HepG2 (cell line): ENCODE results near the gene ADAMTS4. TPM values are rescaled to one million over a fixed set of nuclear protein-coding genes. Genes with fewer than 3 reads are reported as not detected.

Experiments
- E2F1 ChIP-seq: sonication (generic); formaldehyde crosslinking; IDR thresholded peaks from 2 replicates; pipeline ENCODE4 v1.5.0; 2020; ENCODE audit warnings: missing genetic modification reagents
- JUND ChIP-seq: sonication (generic); formaldehyde crosslinking; IDR thresholded peaks from 2 replicates; pipeline ENCODE4 v1.8.0; 2022; ENCODE audit warnings: mild to moderate bottlenecking, missing genetic modification reagents
- SOX13 ChIP-seq, 3 experiments: fragments of 450-650 bp in 1 of 3; sonication (generic) in 1 of 3; formaldehyde crosslinking in 1 of 3; IDR thresholded peaks in 2 of 3; conservative IDR thresholded peaks in 1 of 3; 2 replicates each; pipeline versions ENCODE4 v1.5.0 to v1.6.1; 2016 to 2020; ENCODE audit warnings: antibody characterized with exemption in 1 of 3, mild to moderate bottlenecking in 1 of 3, missing compliant biosample characterization in 1 of 3, missing genetic modification reagents in 1 of 3, moderate library complexity in 1 of 3
- ZNF20 ChIP-seq: sonication (generic); formaldehyde crosslinking; IDR thresholded peaks from 2 replicates; pipeline ENCODE4 v1.4.0; 2020; ENCODE audit warnings: mild to moderate bottlenecking, moderate library complexity, missing genetic modification reagents
- ZNF781 ChIP-seq: sonication (generic); formaldehyde crosslinking; IDR thresholded peaks from 2 replicates; pipeline ENCODE4 v1.5.1; 2020; ENCODE audit warnings: borderline replicate concordance, mild to moderate bottlenecking, missing genetic modification reagents; ENCODE audit errors: not compliant biosample characterization
- polyA plus RNA-seq, 8 experiments: library from polyadenylated mRNA; depleted of rRNA in 3 of 8; stranded (reverse) in 7 of 8; unstranded in 1 of 8; fragments of >200 nt; fragmentation: Illumina TruSeq in 4 of 8; extraction: Trizol in 4 of 8; gene quantifications; 2 replicates each; pipeline versions ENCODE4 v1.2.1 to v1.2.3, GENCODE V29; 2011 to 2016; ENCODE audit warnings: low read depth in 4 of 8, missing spikeins in 1 of 8, mixed read lengths in 1 of 8; ENCODE audit not compliant: insufficient read depth in 1 of 8
- total RNA-seq, 5 experiments: library from RNA; depleted of rRNA; stranded (reverse); fragments of >200 nt; fragmentation: Illumina TruSeq; extraction: Trizol; gene quantifications; 2 replicates each; pipeline ENCODE4 v1.2.3, GENCODE V29; 2016; ENCODE audit warnings: low read depth in 1 of 5
- TF ChIP-seq, protein P1 (sequence below): sonication (generic); formaldehyde crosslinking; IDR thresholded peaks from 2 replicates; pipeline ENCODE4; 2020; ENCODE audit warnings: missing genetic modification reagents, mild to moderate bottlenecking, borderline replicate concordance
- TF ChIP-seq, protein P2 (sequence below): sonication (generic); formaldehyde crosslinking; IDR thresholded peaks from 2 replicates; pipeline ENCODE4 v1.9.0; 2021; ENCODE audit warnings: mild to moderate bottlenecking, missing genetic modification reagents

ADAMTS4 gene
- total and polyA plus RNA-seq, 2 of the 13 experiments (the other 11 are each of a cell fraction or from before 2014, with no cell fraction given): 0.51 to 1.7 TPM

GRCh38 chr1:161177112-161177935 lies 21.5 kb downstream of the ADAMTS4 start, which contains the start of gene B4GALT3 (continued):
- TF ChIP-seq, protein P1, sequence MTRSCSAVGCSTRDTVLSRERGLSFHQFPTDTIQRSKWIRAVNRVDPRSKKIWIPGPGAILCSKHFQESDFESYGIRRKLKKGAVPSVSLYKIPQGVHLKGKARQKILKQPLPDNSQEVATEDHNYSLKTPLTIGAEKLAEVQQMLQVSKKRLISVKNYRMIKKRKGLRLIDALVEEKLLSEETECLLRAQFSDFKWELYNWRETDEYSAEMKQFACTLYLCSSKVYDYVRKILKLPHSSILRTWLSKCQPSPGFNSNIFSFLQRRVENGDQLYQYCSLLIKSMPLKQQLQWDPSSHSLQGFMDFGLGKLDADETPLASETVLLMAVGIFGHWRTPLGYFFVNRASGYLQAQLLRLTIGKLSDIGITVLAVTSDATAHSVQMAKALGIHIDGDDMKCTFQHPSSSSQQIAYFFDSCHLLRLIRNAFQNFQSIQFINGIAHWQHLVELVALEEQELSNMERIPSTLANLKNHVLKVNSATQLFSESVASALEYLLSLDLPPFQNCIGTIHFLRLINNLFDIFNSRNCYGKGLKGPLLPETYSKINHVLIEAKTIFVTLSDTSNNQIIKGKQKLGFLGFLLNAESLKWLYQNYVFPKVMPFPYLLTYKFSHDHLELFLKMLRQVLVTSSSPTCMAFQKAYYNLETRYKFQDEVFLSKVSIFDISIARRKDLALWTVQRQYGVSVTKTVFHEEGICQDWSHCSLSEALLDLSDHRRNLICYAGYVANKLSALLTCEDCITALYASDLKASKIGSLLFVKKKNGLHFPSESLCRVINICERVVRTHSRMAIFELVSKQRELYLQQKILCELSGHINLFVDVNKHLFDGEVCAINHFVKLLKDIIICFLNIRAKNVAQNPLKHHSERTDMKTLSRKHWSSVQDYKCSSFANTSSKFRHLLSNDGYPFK: peak; percentile 72; the same call in 1 of the 2 replicates
- peak; percentile 52; the same call in 1 of the 2 replicates for TF ChIP-seq JUND
- 0 out of 2 replicates have a peak, but pooled peaks have one; percentile 31 for TF ChIP-seq E2F1 (CRISPR knock-in tag)
- peak; percentile 68 for TF ChIP-seq ZNF781 (CRISPR knock-in tag)
- TF ChIP-seq ZNF20 (CRISPR knock-in tag): no peak
- TF ChIP-seq SOX13 (IDR thresholded peaks at IDR 0.05): peak; percentile 12; the same call in 1 of the 2 replicates
- peak in 1 of 2 experiments; percentile 35; a peak in 2 of 4 replicates for TF ChIP-seq SOX13 (CRISPR knock-in tag; conservative IDR thresholded peaks at IDR 0.05 in 1 of 2, IDR thresholded peaks at IDR 0.05 in 1 of 2)
- TF ChIP-seq, protein P2, sequence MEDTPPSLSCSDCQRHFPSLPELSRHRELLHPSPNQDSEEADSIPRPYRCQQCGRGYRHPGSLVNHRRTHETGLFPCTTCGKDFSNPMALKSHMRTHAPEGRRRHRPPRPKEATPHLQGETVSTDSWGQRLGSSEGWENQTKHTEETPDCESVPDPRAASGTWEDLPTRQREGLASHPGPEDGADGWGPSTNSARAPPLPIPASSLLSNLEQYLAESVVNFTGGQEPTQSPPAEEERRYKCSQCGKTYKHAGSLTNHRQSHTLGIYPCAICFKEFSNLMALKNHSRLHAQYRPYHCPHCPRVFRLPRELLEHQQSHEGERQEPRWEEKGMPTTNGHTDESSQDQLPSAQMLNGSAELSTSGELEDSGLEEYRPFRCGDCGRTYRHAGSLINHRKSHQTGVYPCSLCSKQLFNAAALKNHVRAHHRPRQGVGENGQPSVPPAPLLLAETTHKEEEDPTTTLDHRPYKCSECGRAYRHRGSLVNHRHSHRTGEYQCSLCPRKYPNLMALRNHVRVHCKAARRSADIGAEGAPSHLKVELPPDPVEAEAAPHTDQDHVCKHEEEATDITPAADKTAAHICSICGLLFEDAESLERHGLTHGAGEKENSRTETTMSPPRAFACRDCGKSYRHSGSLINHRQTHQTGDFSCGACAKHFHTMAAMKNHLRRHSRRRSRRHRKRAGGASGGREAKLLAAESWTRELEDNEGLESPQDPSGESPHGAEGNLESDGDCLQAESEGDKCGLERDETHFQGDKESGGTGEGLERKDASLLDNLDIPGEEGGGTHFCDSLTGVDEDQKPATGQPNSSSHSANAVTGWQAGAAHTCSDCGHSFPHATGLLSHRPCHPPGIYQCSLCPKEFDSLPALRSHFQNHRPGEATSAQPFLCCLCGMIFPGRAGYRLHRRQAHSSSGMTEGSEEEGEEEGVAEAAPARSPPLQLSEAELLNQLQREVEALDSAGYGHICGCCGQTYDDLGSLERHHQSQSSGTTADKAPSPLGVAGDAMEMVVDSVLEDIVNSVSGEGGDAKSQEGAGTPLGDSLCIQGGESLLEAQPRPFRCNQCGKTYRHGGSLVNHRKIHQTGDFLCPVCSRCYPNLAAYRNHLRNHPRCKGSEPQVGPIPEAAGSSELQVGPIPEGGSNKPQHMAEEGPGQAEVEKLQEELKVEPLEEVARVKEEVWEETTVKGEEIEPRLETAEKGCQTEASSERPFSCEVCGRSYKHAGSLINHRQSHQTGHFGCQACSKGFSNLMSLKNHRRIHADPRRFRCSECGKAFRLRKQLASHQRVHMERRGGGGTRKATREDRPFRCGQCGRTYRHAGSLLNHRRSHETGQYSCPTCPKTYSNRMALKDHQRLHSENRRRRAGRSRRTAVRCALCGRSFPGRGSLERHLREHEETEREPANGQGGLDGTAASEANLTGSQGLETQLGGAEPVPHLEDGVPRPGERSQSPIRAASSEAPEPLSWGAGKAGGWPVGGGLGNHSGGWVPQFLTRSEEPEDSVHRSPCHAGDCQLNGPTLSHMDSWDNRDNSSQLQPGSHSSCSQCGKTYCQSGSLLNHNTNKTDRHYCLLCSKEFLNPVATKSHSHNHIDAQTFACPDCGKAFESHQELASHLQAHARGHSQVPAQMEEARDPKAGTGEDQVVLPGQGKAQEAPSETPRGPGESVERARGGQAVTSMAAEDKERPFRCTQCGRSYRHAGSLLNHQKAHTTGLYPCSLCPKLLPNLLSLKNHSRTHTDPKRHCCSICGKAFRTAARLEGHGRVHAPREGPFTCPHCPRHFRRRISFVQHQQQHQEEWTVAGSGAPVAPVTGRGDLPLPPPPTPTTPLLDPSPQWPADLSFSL (CRISPR knock-in tag): no peak
